Fibroblast of pulmonary artery (primary cell): ENCODE data around the gene NCMAP.

ENCODE experiments used
- DNase-seq: peaks from one replicate; pipeline ENCODE4 v3.0.0-alpha.2; 2010; ENCODE audit warnings: low read depth
- H3K4me3 ChIP-seq: replicated peaks from 2 replicates; pipeline ENCODE4 v1.5.1; 2011; ENCODE audit warnings: low read depth, mild to moderate bottlenecking, control low read depth, low read length, moderate library complexity
- CTCF ChIP-seq: IDR thresholded peaks from 2 replicates; pipeline ENCODE4 v1.5.1; 2011; ENCODE audit warnings: mild to moderate bottlenecking, control low read depth, low read length, inconsistent platforms; ENCODE audit errors: missing control alignments

NCMAP gene

GRCh38 chr1:24620678-24621077, 64.8 kb downstream of the NCMAP start:
- no peak for DNase-seq
- H3K4me3 ChIP-seq = no peak overlapping the region
- TF ChIP-seq CTCF = no peak

GRCh38 chr1:24621121-24621520, 65.2 kb downstream of the NCMAP start:
- no peak for DNase-seq
- no peak overlapping the region for H3K4me3 ChIP-seq
- no peak for TF ChIP-seq CTCF

DNA sequence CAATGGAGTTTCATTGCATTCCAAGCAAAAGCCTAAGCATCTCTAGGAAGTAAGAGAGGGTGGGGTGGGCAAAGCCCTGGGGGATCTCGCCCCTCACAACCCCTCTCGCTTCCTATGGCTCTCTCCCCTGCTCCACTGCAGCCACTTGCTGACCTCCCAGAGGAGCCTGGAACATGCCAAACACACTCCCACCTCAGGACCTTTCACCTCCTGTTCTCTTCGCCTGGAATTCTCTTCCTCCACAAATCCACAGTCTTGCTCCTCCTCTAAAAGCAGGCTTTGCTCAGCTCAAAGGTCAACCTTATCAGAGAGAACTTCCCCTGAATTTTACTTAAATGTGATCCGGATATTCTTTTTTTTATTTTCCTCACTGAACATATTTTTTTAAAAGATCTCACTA, 66.3 kb downstream of the NCMAP start:
- no peak overlapping the region for H3K4me3 ChIP-seq
- DNase-seq = no peak
- TF ChIP-seq CTCF = no peak

DNA sequence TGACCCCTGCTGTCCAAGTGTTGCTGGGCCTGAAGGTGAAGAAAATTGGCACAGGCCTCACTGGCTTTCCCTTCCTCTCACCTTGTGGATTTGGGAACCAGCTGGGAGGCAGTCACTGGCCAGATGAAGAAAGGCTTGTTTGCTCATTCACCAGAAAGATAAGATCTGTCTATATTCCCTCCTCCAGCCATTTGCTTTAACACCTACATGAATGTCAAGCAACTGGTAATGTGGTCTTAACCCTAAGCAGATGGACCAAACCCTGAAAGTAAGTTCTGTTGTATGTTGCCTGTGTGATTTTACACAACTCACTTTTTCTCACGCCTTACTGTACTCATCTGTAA, 76.9 kb downstream of the NCMAP start:
- H3K4me3 ChIP-seq = no peak overlapping the region
- TF ChIP-seq CTCF = no peak
- no peak for DNase-seq

GRCh38 chr1:24635195-24635843, 79.4 kb downstream of the NCMAP start:
- H3K4me3 ChIP-seq = no peak overlapping the region
- peak; percentile 74 for TF ChIP-seq CTCF
- peak; percentile 84 for DNase-seq

GRCh38 chr1:24636661-24637357, 80.9 kb downstream of the NCMAP start:
- H3K4me3 ChIP-seq = no peak overlapping the region
- DNase-seq = peak; percentile 52
- no peak for TF ChIP-seq CTCF

- no peak for DNase-seq
- no peak for TF ChIP-seq CTCF
- H3K4me3 ChIP-seq = no peak overlapping the region
Observed at GRCh38 chr1:24639094-24639493, 83.2 kb downstream of the NCMAP start.
